ENCODE data around the gene HSF5. TPM values are rescaled to one million over a fixed set of nuclear protein-coding genes. Genes with fewer than 3 reads are reported as not detected.
"Not testable (repeated sequence)": the region's sequence is repeated elsewhere in the genome, so short reads cannot be mapped to it uniquely, and the experiment has no call there.

The HSF5 gene
- polyA plus RNA-seq, 3 donors from 2014 or later, result 0.16 TPM; not detected in 2

- H3K9me3 Mint-ChIP-seq, result no peaks in the 10 kb centered on the region
- H3K27ac Mint-ChIP-seq, result peak overlapping the region in 5 of 6 donors; percentile 61 to 84 (median 66)
- H3K27me3 Mint-ChIP-seq (ENCODE audit: low read depth in 3 of 3), result peaks cover 9 to 22% (median 19%) of the 10 kb centered on the region in 3 donors
- peaks cover 53 to 57% of the 10 kb centered on the region in 2 donors for H3K4me1 Mint-ChIP-seq
- peak overlapping the region; percentile 84 to 89 (median 85) for H3K4me3 Mint-ChIP-seq
- no peak for DNase-seq
- peaks cover 16 to 32% (median 20%) of the 10 kb centered on the region in 3 donors for H3K36me3 Mint-ChIP-seq
Observed at GRCh38 chr17:58513267-58513964, 25.2 kb upstream of the HSF5 start.

GRCh38 chr17:58510075-58510474, 21.9 kb upstream of the HSF5 start:
- peak overlapping the region in 2 of 6 donors; percentile 41 to 76 for H3K27ac Mint-ChIP-seq
- H3K27me3 Mint-ChIP-seq (ENCODE audit: low read depth in 3 of 3), result peaks cover 0 to 8% (median 3%) of the 10 kb centered on the region in 3 donors
- H3K9me3 Mint-ChIP-seq, result no peaks in the 10 kb centered on the region
- peaks cover 20 to 49% (median 29%) of the 10 kb centered on the region in 3 donors for H3K36me3 Mint-ChIP-seq
- H3K4me1 Mint-ChIP-seq, result peaks cover 27 to 31% of the 10 kb centered on the region in 2 donors
- no peak overlapping the region for H3K4me3 Mint-ChIP-seq
- DNase-seq, result no peak

GRCh38 chr17:58508341-58509067, 20.3 kb upstream of the HSF5 start:
- Mint-ChIP-seq H3K36me3 (peaks cover 20 to 60% (median 32%) of the 10 kb centered on the region in 3 donors), H3K27ac (no peak overlapping the region), H3K4me3 (no peak overlapping the region), H3K4me1 (peaks cover 18 to 22% of the 10 kb centered on the region in 2 donors), H3K9me3 (no peaks in the 10 kb centered on the region), H3K27me3 (ENCODE audit: low read depth in 3 of 3) (peaks cover 0 to 10% (median 3%) of the 10 kb centered on the region in 3 donors)
- DNase-seq, result no peak

GRCh38 chr17:58507123-58507634, 19.0 kb upstream of the HSF5 start:
- no peak overlapping the region for H3K4me3 Mint-ChIP-seq
- H3K27me3 Mint-ChIP-seq (ENCODE audit: low read depth in 3 of 3), result peaks cover 0 to 4% (median 0%) of the 10 kb centered on the region in 3 donors
- H3K36me3 Mint-ChIP-seq, result peaks cover 20 to 72% (median 40%) of the 10 kb centered on the region in 3 donors
- H3K27ac Mint-ChIP-seq, result peak overlapping the region in 1 of 6 donors; percentile 30
- peaks cover 9 to 13% of the 10 kb centered on the region in 2 donors for H3K4me1 Mint-ChIP-seq
- no peaks in the 10 kb centered on the region for H3K9me3 Mint-ChIP-seq
- no peak for DNase-seq

- no peak for DNase-seq
- Mint-ChIP-seq H3K9me3 (no peaks in the 10 kb centered on the region), H3K4me1 (peaks cover 7 to 8% of the 10 kb centered on the region in 2 donors), H3K4me3 (no peak overlapping the region), H3K36me3 (peaks cover 16 to 68% (median 40%) of the 10 kb centered on the region in 3 donors), H3K27ac (no peak overlapping the region), H3K27me3 (ENCODE audit: low read depth in 3 of 3) (peaks cover 0 to 4% (median 0%) of the 10 kb centered on the region in 3 donors)
Observed at GRCh38 chr17:58506354-58507080, 18.3 kb upstream of the HSF5 start.

GRCh38 chr17:58504826-58505351, 16.7 kb upstream of the HSF5 start:
- H3K4me3 Mint-ChIP-seq, result no peak overlapping the region
- peaks cover 11 to 52% (median 29%) of the 10 kb centered on the region in 3 donors for H3K36me3 Mint-ChIP-seq
- H3K27ac Mint-ChIP-seq, result peak overlapping the region in 1 of 6 donors; percentile 42
- DNase-seq, result no peak
- peaks cover 0 to 1% of the 10 kb centered on the region in 2 donors for H3K4me1 Mint-ChIP-seq
- peaks cover 0 to 4% (median 0%) of the 10 kb centered on the region in 3 donors for H3K27me3 Mint-ChIP-seq (ENCODE audit: low read depth in 3 of 3)
- no peaks in the 10 kb centered on the region for H3K9me3 Mint-ChIP-seq

- DNase-seq, result no peak
- Mint-ChIP-seq H3K27me3 (ENCODE audit: low read depth in 3 of 3) (peaks cover 0 to 4% (median 0%) of the 10 kb centered on the region in 3 donors), H3K36me3 (peaks cover 6 to 44% (median 20%) of the 10 kb centered on the region in 3 donors)
Observed at GRCh38 chr17:58503866-58504265, 15.7 kb upstream of the HSF5 start.

GRCh38 chr17:58503134-58503533, 14.9 kb upstream of the HSF5 start:
- not testable (repeated sequence) for H3K27ac Mint-ChIP-seq; H3K4me3 Mint-ChIP-seq; DNase-seq; H3K27me3 Mint-ChIP-seq (ENCODE audit: low read depth in 3 of 3); H3K9me3 Mint-ChIP-seq; H3K4me1 Mint-ChIP-seq
- H3K36me3 Mint-ChIP-seq, result peaks cover 13 to 47% (median 18%) of the 10 kb centered on the region in 3 donors

More at GRCh38 chr17:58503866-58504265, 15.7 kb upstream of the HSF5 start:
- no peak overlapping the region for H3K4me3 Mint-ChIP-seq
- peak overlapping the region in 1 of 6 donors; percentile 36 for H3K27ac Mint-ChIP-seq
- peaks cover 0 to 2% of the 10 kb centered on the region in 2 donors for H3K4me1 Mint-ChIP-seq
- H3K9me3 Mint-ChIP-seq, result no peaks in the 10 kb centered on the region

- Mint-ChIP-seq H3K9me3 (no peaks in the 10 kb centered on the region), H3K4me3 (no peak overlapping the region), H3K36me3 (peaks cover 11 to 45% (median 13%) of the 10 kb centered on the region in 3 donors), H3K4me1 (peaks cover 0 to 2% of the 10 kb centered on the region in 2 donors), H3K27ac (no peak overlapping the region), H3K27me3 (ENCODE audit: low read depth in 3 of 3) (peaks cover 0 to 4% (median 0%) of the 10 kb centered on the region in 3 donors)
- DNase-seq, result no peak
Observed at GRCh38 chr17:58501451-58501850, 13.2 kb upstream of the HSF5 start.

GRCh38 chr17:58498177-58498828, 10.1 kb upstream of the HSF5 start:
- H3K27me3 Mint-ChIP-seq (ENCODE audit: low read depth in 3 of 3), result peaks cover 0 to 2% (median 0%) of the 10 kb centered on the region in 3 donors
- H3K36me3 Mint-ChIP-seq, result peaks cover 20 to 58% (median 23%) of the 10 kb centered on the region in 3 donors
- no peak overlapping the region for H3K4me3 Mint-ChIP-seq
- H3K27ac Mint-ChIP-seq, result peak overlapping the region in 1 of 6 donors; percentile 41
- peaks cover 0 to 2% of the 10 kb centered on the region in 2 donors for H3K4me1 Mint-ChIP-seq
- no peak for DNase-seq
- H3K9me3 Mint-ChIP-seq, result no peaks in the 10 kb centered on the region

- no peak overlapping the region for H3K4me3 Mint-ChIP-seq
- no peak for DNase-seq
- no peak overlapping the region for H3K27ac Mint-ChIP-seq
- H3K27me3 Mint-ChIP-seq (ENCODE audit: low read depth in 3 of 3), result peaks cover 0 to 3% (median 2%) of the 10 kb centered on the region in 3 donors
- peaks cover 30 to 66% (median 32%) of the 10 kb centered on the region in 3 donors for H3K36me3 Mint-ChIP-seq
- H3K9me3 Mint-ChIP-seq, result no peaks in the 10 kb centered on the region
- peaks cover 0 to 2% of the 10 kb centered on the region in 2 donors for H3K4me1 Mint-ChIP-seq
Observed at GRCh38 chr17:58493506-58493905, 5.3 kb upstream of the HSF5 start.

- Mint-ChIP-seq H3K27me3 (ENCODE audit: low read depth in 3 of 3) (peaks cover 0 to 6% (median 3%) of the 10 kb centered on the region in 3 donors), H3K9me3 (no peaks in the 10 kb centered on the region), H3K27ac (no peak overlapping the region), H3K4me1 (peaks cover 0 to 4% of the 10 kb centered on the region in 2 donors), H3K36me3 (peaks cover 24 to 60% (median 32%) of the 10 kb centered on the region in 3 donors), H3K4me3 (no peak overlapping the region)
- no peak for DNase-seq
Observed at GRCh38 chr17:58492238-58493121, 4.3 kb upstream of the HSF5 start.

All from immature natural killer cell (primary cell).